ENCODE results near the gene DIP2C.
"Not testable (repeated sequence)": the region's sequence is repeated elsewhere in the genome, so short reads cannot be mapped to it uniquely, and the experiment has no call there.

GRCh38 chr10:347774-348173, 341.7 kb downstream of the DIP2C start:
- TF ChIP-seq, protein P1, sequence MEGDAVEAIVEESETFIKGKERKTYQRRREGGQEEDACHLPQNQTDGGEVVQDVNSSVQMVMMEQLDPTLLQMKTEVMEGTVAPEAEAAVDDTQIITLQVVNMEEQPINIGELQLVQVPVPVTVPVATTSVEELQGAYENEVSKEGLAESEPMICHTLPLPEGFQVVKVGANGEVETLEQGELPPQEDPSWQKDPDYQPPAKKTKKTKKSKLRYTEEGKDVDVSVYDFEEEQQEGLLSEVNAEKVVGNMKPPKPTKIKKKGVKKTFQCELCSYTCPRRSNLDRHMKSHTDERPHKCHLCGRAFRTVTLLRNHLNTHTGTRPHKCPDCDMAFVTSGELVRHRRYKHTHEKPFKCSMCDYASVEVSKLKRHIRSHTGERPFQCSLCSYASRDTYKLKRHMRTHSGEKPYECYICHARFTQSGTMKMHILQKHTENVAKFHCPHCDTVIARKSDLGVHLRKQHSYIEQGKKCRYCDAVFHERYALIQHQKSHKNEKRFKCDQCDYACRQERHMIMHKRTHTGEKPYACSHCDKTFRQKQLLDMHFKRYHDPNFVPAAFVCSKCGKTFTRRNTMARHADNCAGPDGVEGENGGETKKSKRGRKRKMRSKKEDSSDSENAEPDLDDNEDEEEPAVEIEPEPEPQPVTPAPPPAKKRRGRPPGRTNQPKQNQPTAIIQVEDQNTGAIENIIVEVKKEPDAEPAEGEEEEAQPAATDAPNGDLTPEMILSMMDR (conservative IDR thresholded peaks at IDR 0.05) = not testable (repeated sequence)
- TF ChIP-seq ZFX (IDR thresholded peaks at IDR 0.05) = not testable (repeated sequence)
